H9 (cell line): ENCODE measurements around the gene TGFBR3L. TPM values are rescaled to one million over a fixed set of nuclear protein-coding genes. Genes with fewer than 3 reads are reported as not detected.

ENCODE experiments used
- DNase-seq: peaks from one replicate; pipeline ENCODE4 v3.0.0-alpha.2; 2017
- H2AFZ ChIP-seq: one replicate; pipeline ENCODE4 v1.6.1; 2013; ENCODE audit warnings: mild to moderate bottlenecking, low read length, control low read depth, moderate library complexity
- H2AK5ac ChIP-seq: 2 replicates; pipeline ENCODE4 v1.6.1; 2013; ENCODE audit warnings: low read length, control low read depth, mixed read lengths; ENCODE audit not compliant: insufficient read length
- H2BK120ac ChIP-seq: one replicate; pipeline ENCODE4 v1.6.1; 2013; ENCODE audit warnings: low read depth, mild to moderate bottlenecking, low read length, control low read depth, inconsistent platforms; ENCODE audit not compliant: poor library complexity, severe bottlenecking
- H2BK12ac ChIP-seq: 2 replicates; pipeline ENCODE4 v1.6.1; 2013; ENCODE audit warnings: low read length, control low read depth, mixed read lengths, low read depth; ENCODE audit not compliant: insufficient read length
- H2BK15ac ChIP-seq: 2 replicates; pipeline ENCODE4 v1.6.1; 2013; ENCODE audit warnings: low read depth, low read length, control low read depth
- H2BK20ac ChIP-seq: one replicate; pipeline ENCODE4 v1.6.1; 2013; ENCODE audit warnings: low read depth, mild to moderate bottlenecking, low read length, control low read depth, inconsistent platforms; ENCODE audit not compliant: poor library complexity, severe bottlenecking
- H2BK5ac ChIP-seq: 2 replicates; pipeline ENCODE4 v1.6.1; 2013; ENCODE audit warnings: low read length, control low read depth, mixed read lengths; ENCODE audit not compliant: insufficient read length
- H3K14ac ChIP-seq: 2 replicates; pipeline ENCODE4 v1.6.1; 2013; ENCODE audit warnings: low read length, control low read depth; ENCODE audit not compliant: insufficient read depth
- H3K18ac ChIP-seq: 2 replicates; pipeline ENCODE4 v1.6.1; 2013; ENCODE audit warnings: low read depth, mild to moderate bottlenecking, mixed read lengths, low read length, control low read depth; ENCODE audit not compliant: insufficient read length
- H3K23ac ChIP-seq: 2 replicates; pipeline ENCODE4 v1.6.1; 2013; ENCODE audit warnings: low read length, control low read depth, mixed read lengths, low read depth; ENCODE audit not compliant: insufficient read length
- H3K23me2 ChIP-seq: 2 replicates; pipeline ENCODE4 v1.6.1; 2013; ENCODE audit warnings: low read depth, mild to moderate bottlenecking, mixed read lengths, low read length, control low read depth; ENCODE audit not compliant: insufficient read length, poor library complexity, severe bottlenecking
- H3K27ac ChIP-seq: 2 replicates; pipeline ENCODE4 v1.5.1; 2013; ENCODE audit warnings: low read length, control low read depth, mixed read lengths, low read depth; ENCODE audit not compliant: insufficient read length
- H3K27me3 ChIP-seq: 2 replicates; pipeline ENCODE4 v1.6.1; 2013; ENCODE audit warnings: low read length, control low read depth, inconsistent platforms; ENCODE audit not compliant: insufficient read depth
- H3K4ac ChIP-seq: 2 replicates; pipeline ENCODE4 v1.6.1; 2013; ENCODE audit warnings: low read depth, mild to moderate bottlenecking, control low read depth, inconsistent platforms, low read length, moderate library complexity
- H3K4me1 ChIP-seq: 2 replicates; pipeline ENCODE4 v1.6.1; 2013; ENCODE audit warnings: low read length, control low read depth, inconsistent platforms; ENCODE audit not compliant: insufficient read depth
- H3K4me2 ChIP-seq: 2 replicates; pipeline ENCODE4 v1.6.1; 2013; ENCODE audit warnings: low read length, control low read depth, mixed read lengths; ENCODE audit not compliant: insufficient read length, insufficient read depth
- H3K56ac ChIP-seq: 2 replicates; pipeline ENCODE4 v1.6.1; 2013; ENCODE audit warnings: low read depth, mild to moderate bottlenecking, mixed read lengths, low read length, control low read depth; ENCODE audit not compliant: insufficient read length
- H3K79me1 ChIP-seq: 2 replicates; pipeline ENCODE4 v1.6.1; 2013; ENCODE audit warnings: low read depth, mild to moderate bottlenecking, moderate library complexity, low read length, control low read depth, inconsistent platforms; ENCODE audit not compliant: insufficient read depth, poor library complexity, severe bottlenecking
- H3K79me2 ChIP-seq: 2 replicates; pipeline ENCODE4 v1.6.1; 2013; ENCODE audit warnings: low read length, control low read depth, inconsistent platforms; ENCODE audit not compliant: insufficient read depth
- H3K9ac ChIP-seq: 2 replicates; pipeline ENCODE4 v1.6.1; 2013; ENCODE audit warnings: low read length, control low read depth, mixed read lengths; ENCODE audit not compliant: insufficient read length; ENCODE audit errors: extremely low read depth
- H3K9me3 ChIP-seq: one replicate; pipeline ENCODE4 v1.6.1; 2013; ENCODE audit warnings: low read depth, low read length, inconsistent platforms; ENCODE audit not compliant: control insufficient read depth
- H3T11ph ChIP-seq: one replicate; pipeline ENCODE4 v1.6.1; 2013; ENCODE audit warnings: mild to moderate bottlenecking, low read length, control low read depth, inconsistent platforms
- H4K20me1 ChIP-seq: one replicate; pipeline ENCODE4 v1.6.1; 2013; ENCODE audit not compliant: control insufficient read depth, insufficient read length, insufficient read depth
- H4K5ac ChIP-seq: 2 replicates; pipeline ENCODE4 v1.6.1; 2013; ENCODE audit warnings: low read depth, mild to moderate bottlenecking, mixed read lengths, low read length, control low read depth; ENCODE audit not compliant: insufficient read length
- H4K8ac ChIP-seq: replicated peaks from 2 replicates; pipeline ENCODE4 v1.6.1; 2013; ENCODE audit warnings: low read length, control low read depth, mixed read lengths, low read depth; ENCODE audit not compliant: insufficient read length
- H4K91ac ChIP-seq: 2 replicates; pipeline ENCODE4 v1.6.1; 2013; ENCODE audit warnings: low read depth, mild to moderate bottlenecking, moderate library complexity, mixed read lengths, low read length, control low read depth; ENCODE audit not compliant: insufficient read length
- H3K27ac Mint-ChIP-seq, 3 experiments: 2 replicates in 2 of 3; 3 replicates in 1 of 3; pipeline ENCODE4 v1.8.0; 2020 to 2021; ENCODE audit warnings: mixed read lengths in 3 of 3, mild to moderate bottlenecking in 1 of 3, moderate library complexity in 1 of 3
- H3K27me3 Mint-ChIP-seq: 2 replicates; pipeline ENCODE4 v1.8.0; 2021; ENCODE audit warnings: low read depth, mild to moderate bottlenecking, moderate library complexity, mixed read lengths
- H3K36me3 Mint-ChIP-seq, 3 experiments: 2 replicates in 2 of 3; 3 replicates in 1 of 3; pipeline ENCODE4 v1.8.0; 2020 to 2021; ENCODE audit warnings: low read depth in 3 of 3, mixed read lengths in 3 of 3; ENCODE audit not compliant: insufficient read depth in 1 of 3
- H3K4me1 Mint-ChIP-seq, 2 experiments: 2 replicates each; pipeline ENCODE4 v1.8.0; 2020; ENCODE audit warnings: mixed read lengths in 2 of 2
- H3K4me3 Mint-ChIP-seq, 2 experiments: 2 replicates in 1 of 2; 3 replicates in 1 of 2; pipeline ENCODE4 v1.8.0; 2020 to 2021; ENCODE audit warnings: mild to moderate bottlenecking in 2 of 2, mixed read lengths in 2 of 2, moderate library complexity in 1 of 2
- H3K9me3 Mint-ChIP-seq, 2 experiments: 2 replicates in 1 of 2; 3 replicates in 1 of 2; pipeline ENCODE4 v1.8.0; 2020; ENCODE audit warnings: mild to moderate bottlenecking in 2 of 2, mixed read lengths in 2 of 2, moderate library complexity in 1 of 2
- WGBS: extraction: QIAGEN DNeasy Blood & Tissue Kit; methylation state at CpG from one replicate; pipeline ENCODE4 v1.1.7; 2013; ENCODE audit warnings: missing lambda C conversion rate, low lambda C conversion rate, mixed read lengths; ENCODE audit not compliant: insufficient read length; ENCODE audit errors: extremely low coverage; 5-methylcytosine and 5-hydroxymethylcytosine counted together
- total RNA-seq: library from RNA; stranded (reverse); gene quantifications from 2 replicates; pipeline ENCODE4 v1.2.1, GENCODE V29; 2021
- TF ChIP-seq, protein P1 (sequence below): fragments of 200-600 bp; sonication (generic); conservative IDR thresholded peaks from 3 replicates; pipeline ENCODE4 v1.8.0; 2021; ENCODE audit warnings: antibody characterized with exemption, mild to moderate bottlenecking

TGFBR3L gene
- total RNA-seq, 1 experiment from 2014 or later: 5.5 TPM

DNA sequence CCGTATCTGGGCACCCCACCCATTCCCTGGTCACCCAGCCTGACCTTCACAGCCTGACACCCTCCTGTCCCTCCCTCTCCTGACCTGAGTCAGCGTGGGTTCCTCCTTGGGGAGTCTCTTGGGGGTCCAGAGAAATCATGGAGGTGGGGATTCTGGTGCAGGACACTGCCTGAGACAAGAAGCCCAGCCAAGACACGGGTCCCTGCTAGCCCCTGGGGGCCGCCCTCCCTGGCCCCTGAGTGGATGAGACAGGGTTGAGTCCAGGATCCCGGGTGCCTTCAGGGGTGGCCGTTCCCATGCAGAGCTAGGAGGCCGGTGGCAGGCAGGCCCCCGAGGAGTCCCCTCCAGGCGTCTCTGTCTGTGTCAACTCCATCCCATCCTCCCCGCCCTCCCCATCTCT, 9.4 kb upstream of the TGFBR3L start:
- peaks cover 6% of the 10 kb centered on the region; the same call in 1 of the 2 replicates for H3K79me2 ChIP-seq
- H3K4me1 ChIP-seq: 0 out of 2 replicates have a peak, but pooled peaks cover 4% of the 10 kb centered on the region
- Mint-ChIP-seq H3K4me3 (peak overlapping the region; percentile 86 to 93), H3K9me3 (no peaks in the 10 kb centered on the region; a peak in 3 of 5 replicates), H3K36me3 (peaks cover 6 to 17% (median 9%) of the 10 kb centered on the region in 3 experiments; a peak in 6 of 7 replicates), H3K4me1 (peaks cover 15 to 24% of the 10 kb centered on the region in 2 experiments), H3K27ac (peak overlapping the region; percentile 42 to 97 (median 60); a peak in 3 of 7 replicates), H3K27me3 (peaks cover 3% of the 10 kb centered on the region)
- H3T11ph ChIP-seq: no peak overlapping the region
- H4K5ac ChIP-seq: no peak overlapping the region
- no peak overlapping the region for H2BK120ac ChIP-seq
- no peak overlapping the region for H3K4ac ChIP-seq
- no peaks in the 10 kb centered on the region for H3K9me3 ChIP-seq
- H2BK20ac ChIP-seq: no peak overlapping the region
- peaks cover 19% of the 10 kb centered on the region for H3K23me2 ChIP-seq
- no CpG with 5 or more reads among the region's 10 CpGs for WGBS
- H3K9ac ChIP-seq: no peak overlapping the region
- H2BK5ac ChIP-seq: no peak overlapping the region
- H2BK15ac ChIP-seq: no peak overlapping the region
- H4K8ac ChIP-seq: no peak overlapping the region
- H4K91ac ChIP-seq: no peak overlapping the region
- no peak overlapping the region for H2BK12ac ChIP-seq
- no peaks in the 10 kb centered on the region for H4K20me1 ChIP-seq
- no peak overlapping the region for H3K18ac ChIP-seq
- no peaks in the 10 kb centered on the region for H3K79me1 ChIP-seq
- TF ChIP-seq, protein P1, sequence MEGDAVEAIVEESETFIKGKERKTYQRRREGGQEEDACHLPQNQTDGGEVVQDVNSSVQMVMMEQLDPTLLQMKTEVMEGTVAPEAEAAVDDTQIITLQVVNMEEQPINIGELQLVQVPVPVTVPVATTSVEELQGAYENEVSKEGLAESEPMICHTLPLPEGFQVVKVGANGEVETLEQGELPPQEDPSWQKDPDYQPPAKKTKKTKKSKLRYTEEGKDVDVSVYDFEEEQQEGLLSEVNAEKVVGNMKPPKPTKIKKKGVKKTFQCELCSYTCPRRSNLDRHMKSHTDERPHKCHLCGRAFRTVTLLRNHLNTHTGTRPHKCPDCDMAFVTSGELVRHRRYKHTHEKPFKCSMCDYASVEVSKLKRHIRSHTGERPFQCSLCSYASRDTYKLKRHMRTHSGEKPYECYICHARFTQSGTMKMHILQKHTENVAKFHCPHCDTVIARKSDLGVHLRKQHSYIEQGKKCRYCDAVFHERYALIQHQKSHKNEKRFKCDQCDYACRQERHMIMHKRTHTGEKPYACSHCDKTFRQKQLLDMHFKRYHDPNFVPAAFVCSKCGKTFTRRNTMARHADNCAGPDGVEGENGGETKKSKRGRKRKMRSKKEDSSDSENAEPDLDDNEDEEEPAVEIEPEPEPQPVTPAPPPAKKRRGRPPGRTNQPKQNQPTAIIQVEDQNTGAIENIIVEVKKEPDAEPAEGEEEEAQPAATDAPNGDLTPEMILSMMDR: no peak
- DNase-seq: no peak
- no peak overlapping the region for H3K4me2 ChIP-seq
- no peak overlapping the region for H3K27ac ChIP-seq
- no peak overlapping the region for H2AK5ac ChIP-seq
- H3K27me3 ChIP-seq: no peaks in the 10 kb centered on the region
- no peak overlapping the region for H3K23ac ChIP-seq
- H3K14ac ChIP-seq: no peak overlapping the region
- H3K56ac ChIP-seq: no peak overlapping the region
- no peak overlapping the region for H2AFZ ChIP-seq
